NCI-H774 (cell line): ENCODE measurements around the gene BEND2.
A peak's percentile ranks its signal among the peaks of the same experiment; 100 is the strongest.

Source experiments
- DNase-seq: peaks from one replicate; lab custom pipeline; 2025; lab: John Stamatoyannopoulos, UW

BEND2 gene

GRCh38 chrX:18136816-18137215, 83.9 kb downstream of the BEND2 start:
- DNase-seq = no peak

- no peak for DNase-seq
Measured at GRCh38 chrX:18133605-18134004, 87.1 kb downstream of the BEND2 start.

- no peak for DNase-seq
Measured at GRCh38 chrX:18129690-18130089, 91.0 kb downstream of the BEND2 start.

GRCh38 chrX:18126971-18127370, 93.7 kb downstream of the BEND2 start:
- DNase-seq = no peak

GRCh38 chrX:18119856-18120255, 100.8 kb downstream of the BEND2 start:
- DNase-seq = peak; percentile 1
